ENCODE data around the gene NSMF. TPM values are rescaled to one million over a fixed set of nuclear protein-coding genes. Genes with fewer than 3 reads are reported as not detected.
A peak's percentile ranks its signal among the peaks of the same experiment; 100 is the strongest.

The NSMF gene
- total and polyA plus RNA-seq, 10 of the 15 experiments (the other 5 are each of a cell fraction or from before 2014, with no cell fraction given) = 0.13 to 44.3 (median 13.4) TPM

DNA sequence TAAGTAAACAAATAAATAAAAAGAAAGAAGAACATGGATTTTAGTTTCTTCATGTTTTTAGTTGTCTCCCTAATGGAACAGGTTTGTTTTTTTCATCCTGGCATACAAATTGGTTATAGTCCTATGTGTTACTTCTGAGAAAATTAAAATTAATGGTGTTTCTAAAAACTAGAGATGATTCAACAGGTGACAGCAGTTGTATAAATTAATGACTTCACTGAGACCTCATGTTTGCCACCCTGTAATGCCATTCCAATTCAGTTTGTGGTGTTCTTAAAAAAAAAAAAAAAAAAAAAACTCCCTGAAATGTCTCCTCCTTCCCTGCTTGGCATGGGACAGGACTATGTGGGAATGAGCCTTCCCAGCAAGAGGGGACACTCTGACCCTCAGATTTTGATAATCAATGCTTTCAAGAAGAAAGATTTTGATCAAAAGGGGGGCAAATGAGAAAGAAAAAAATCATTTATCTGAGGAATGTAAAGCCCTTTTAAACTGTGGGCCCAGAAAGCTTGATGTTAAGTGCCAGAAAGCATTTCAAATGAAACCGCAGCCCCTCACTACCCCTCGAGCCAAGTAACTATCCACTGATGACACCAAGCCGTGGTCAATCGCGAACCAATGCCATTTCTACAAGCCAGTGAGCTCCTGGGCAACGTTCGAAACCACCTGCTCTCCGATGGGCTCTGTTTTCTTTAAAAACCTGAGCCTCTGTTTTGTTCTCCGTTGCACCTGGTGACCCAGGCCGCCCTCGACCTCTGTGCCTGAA is 37.1 kb downstream of the NSMF start:
- ChIA-PET SMC1A (ENCODE audit: uncharacterized antibody, unreplicated experiment) (interaction anchor here (0.8 to 0.9 kb wide), 2 partner anchors 10 to 120 kb away, joined by 3 to 4 read pairs; partner anchors contain the start of gene NRARP), POLR2A (interaction anchor here (0.7 to 1.8 kb wide), 7 partner anchors 14 to 629 kb away, joined by 3 to 5 read pairs (median 3); partner anchors contain the start of genes NRARP, RNF208 and TUBB4B), CTCF (interaction anchor here (0.7 to 1.9 kb wide), 7 partner anchors 8 to 135 kb away, joined by 3 to 12 read pairs (median 5); partner anchors contain the start of gene NRARP), RAD21 (ENCODE audit: unreplicated experiment) (interaction anchor here (1.1 to 1.4 kb wide), 4 partner anchors 10 to 68 kb away, joined by 3 to 4 read pairs (median 4); no protein-coding TSS in a partner anchor)
- Histone ChIP-seq H3K36me3 (ENCODE audit: control insufficient read depth in 2 of 2, insufficient read depth in 2 of 2, low read length in 1 of 2) (no peaks in the 10 kb centered on the region), H3K9me3 (replicated peaks; ENCODE audit: control insufficient read depth, insufficient read depth, low read length) (no peaks in the 10 kb centered on the region), H2AFZ (ENCODE audit: control insufficient read depth, low read depth, low read length) (peak overlapping the region; percentile 78), H3K9ac (ENCODE audit: control insufficient read depth, insufficient read depth, low read length) (peak overlapping the region; percentile 75), H3K4me1 (ENCODE audit: control insufficient read depth, insufficient read depth, low read length) (no peaks in the 10 kb centered on the region; the same call in 1 of the 2 replicates), H3K27ac (ENCODE audit: control insufficient read depth, insufficient read depth) (peak overlapping the region; percentile 41), H4K20me1 (ENCODE audit: control insufficient read depth, insufficient read depth) (no peaks in the 10 kb centered on the region), H3K4me2 (ENCODE audit: control insufficient read depth, insufficient read depth) (peak overlapping the region; percentile 94), H3K79me2 (ENCODE audit: control insufficient read depth, insufficient read depth, low read length) (peaks cover 15% of the 10 kb centered on the region), H3K4me3 (peak overlapping the region; percentile 84), H3K27me3 (replicated peaks in 1 of 2; ENCODE audit: control insufficient read depth in 2 of 2, insufficient read depth in 2 of 2, low read length in 1 of 2) (no peaks in the 10 kb centered on the region; a peak in 1 of 4 replicates)
- in situ Hi-C loops (cut with MboI) = no loop called here
- 2% methylated on average over 11 of the region's 11 CpGs for WGBS (ENCODE audit: insufficient coverage, insufficient replicate concordance, low lambda C conversion rate, missing lambda C conversion rate)
- FAIRE-seq (no peak), DNase-seq (ENCODE audit: low read depth, low spot score) (no peak), ATAC-seq (no peak)
- peak; percentile 32; the same call in 1 of the 2 replicates for TF ChIP-seq RUNX3 (IDR thresholded peaks at IDR 0.05; ENCODE audit: low read length)
- TF ChIP-seq, protein P1, sequence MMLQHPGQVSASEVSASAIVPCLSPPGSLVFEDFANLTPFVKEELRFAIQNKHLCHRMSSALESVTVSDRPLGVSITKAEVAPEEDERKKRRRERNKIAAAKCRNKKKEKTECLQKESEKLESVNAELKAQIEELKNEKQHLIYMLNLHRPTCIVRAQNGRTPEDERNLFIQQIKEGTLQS (IDR thresholded peaks at IDR 0.05; ENCODE audit: borderline replicate concordance, extremely low read depth, low read depth, low read length) = no peak
- intact Hi-C loops (cut with micrococcal nuclease; ENCODE audit: unreplicated experiment) = loop anchor here (2.0 to 10.0 kb wide), 3 partner anchors 23 to 120 kb away; partner anchors contain the start of gene NRARP
- no TSS peak for BruUV-seq (replicated peaks)
